HepG2 (cell line): ENCODE measurements around the gene SAMD14. TPM values are rescaled to one million over a fixed set of nuclear protein-coding genes. Genes with fewer than 3 reads are reported as not detected.

ENCODE experiments used
- ATAC-seq: fragments of 200-7000 bp; cut with Tn5 transposase; 3 replicates; pipeline ENCODE4 v1.9.1; 2020; ENCODE audit warnings: mild to moderate bottlenecking, moderate library complexity
- BruUV-seq: library from RNA; stranded (reverse); fragments of 400-500 nt; replicated peaks from 2 replicates; lab custom pipeline; 2021; lab: Mats Ljungman, UMichigan
- CTCF ChIA-PET: fragments of 300-600 bp; formaldehyde crosslinking; extraction: SDS; loops from one replicate; lab custom pipeline; 2021; ENCODE audit warnings: low total read pairs, inconsistent platforms, low intra/inter-chr PET ratio; lab: Yijun Ruan, JAX
- POLR2A ChIA-PET: fragments of 350-600 bp; sonication (Branson Sonifier 250); formaldehyde crosslinking; loops from one replicate; lab custom pipeline; 2020; ENCODE audit warnings: antibody characterized with exemption, inconsistent platforms; lab: Yijun Ruan, JAX
- DNase-seq: peaks from one replicate; pipeline ENCODE4 v3.0.0-alpha.2; 2015; ENCODE audit warnings: low spot score
- FAIRE-seq: peaks from 3 replicates; lab custom pipeline; 2011; peaks lifted over from hg19 to GRCh38; lab: Jason Lieb, UNC
- H2AFZ ChIP-seq: one replicate; pipeline ENCODE4 v1.6.1; 2011; ENCODE audit warnings: low read length, inconsistent platforms
- H3K27ac ChIP-seq: fragments of 300-600 bp; 3 replicates; pipeline ENCODE4 v1.8.0; 2011; ENCODE audit warnings: mixed run types, mild to moderate bottlenecking, mixed read lengths, low read length, inconsistent platforms; ENCODE audit not compliant: insufficient read depth; ENCODE audit errors: extremely low read length
- H3K27me3 ChIP-seq, 2 experiments: fragments of 200-600 bp in 1 of 2; 2 replicates in 1 of 2; 3 replicates in 1 of 2; pipeline versions ENCODE4 v1.6.0 to v1.8.0; 2011; ENCODE audit warnings: low read length in 2 of 2, mild to moderate bottlenecking in 2 of 2, moderate library complexity in 2 of 2, inconsistent platforms in 1 of 2; ENCODE audit not compliant: insufficient read depth in 2 of 2, control insufficient read depth in 1 of 2
- H3K36me3 ChIP-seq, 2 experiments: fragments of 200-600 bp in 1 of 2; replicated peaks in 1 of 2; 2 replicates in 1 of 2; 3 replicates in 1 of 2; pipeline versions ENCODE4 v1.5.1 to v1.8.0; 2011; ENCODE audit warnings: low read length in 2 of 2, inconsistent platforms in 1 of 2; ENCODE audit not compliant: insufficient read depth in 2 of 2, control insufficient read depth in 1 of 2
- H3K4me1 ChIP-seq: 2 replicates; pipeline ENCODE4 v1.5.1; 2012; ENCODE audit warnings: low read length, inconsistent platforms; ENCODE audit not compliant: insufficient read depth
- H3K4me2 ChIP-seq: 2 replicates; pipeline ENCODE4 v1.6.0; 2011; ENCODE audit warnings: low read depth, low read length, inconsistent platforms
- H3K4me3 ChIP-seq, 3 experiments: fragments of 200-600 bp in 1 of 3; sonication (generic), shearing (Covaris generic) in 1 of 3; replicated peaks in 1 of 3; 2 replicates each; pipeline ENCODE4 v1.5.1; 2011 to 2016; ENCODE audit warnings: low read length in 3 of 3, inconsistent platforms in 2 of 3, low read depth in 2 of 3, mild to moderate bottlenecking in 2 of 3, control low read depth in 1 of 3, mixed read lengths in 1 of 3; ENCODE audit not compliant: insufficient read depth in 1 of 3
- H3K79me2 ChIP-seq: one replicate; pipeline ENCODE4 v1.6.1; 2011; ENCODE audit warnings: low read length, inconsistent platforms; ENCODE audit not compliant: insufficient read depth
- H3K9ac ChIP-seq: 2 replicates; pipeline ENCODE4 v1.6.0; 2011; ENCODE audit warnings: mild to moderate bottlenecking, low read depth, low read length, inconsistent platforms; ENCODE audit not compliant: insufficient read depth
- H3K9me3 ChIP-seq: 2 replicates; pipeline ENCODE4 v1.5.1; 2012; ENCODE audit warnings: mild to moderate bottlenecking, low read length
- H4K20me1 ChIP-seq: 2 replicates; pipeline ENCODE4 v1.6.0; 2011; ENCODE audit warnings: inconsistent platforms, mild to moderate bottlenecking, low read length, moderate library complexity; ENCODE audit not compliant: insufficient read depth
- HNRNPL ChIP-seq: fragments of 200-400 bp; formaldehyde crosslinking; IDR thresholded peaks from 2 replicates; pipeline ENCODE4 v1.6.1; 2017; ENCODE audit warnings: mild to moderate bottlenecking, low read depth, low read length
- HOXA3 ChIP-seq: sonication (generic); formaldehyde crosslinking; IDR thresholded peaks from 2 replicates; pipeline ENCODE4 v1.5.0; 2020; ENCODE audit warnings: missing genetic modification reagents
- NFE2L1 ChIP-seq: sonication (generic); formaldehyde crosslinking; IDR thresholded peaks from 2 replicates; pipeline ENCODE4 v1.4.0; 2020; ENCODE audit warnings: missing genetic modification reagents, mild to moderate bottlenecking, borderline replicate concordance
- THAP9 ChIP-seq: sonication (generic); formaldehyde crosslinking; IDR thresholded peaks from 2 replicates; pipeline ENCODE4; 2020; ENCODE audit warnings: missing genetic modification reagents, mild to moderate bottlenecking, borderline replicate concordance
- ZFX ChIP-seq: sonication (generic); formaldehyde crosslinking; IDR thresholded peaks from 2 replicates; pipeline ENCODE4 v1.4.0; 2020; ENCODE audit warnings: mild to moderate bottlenecking, low read depth, missing genetic modification reagents, moderate library complexity
- ZNF343 ChIP-seq: sonication (generic); formaldehyde crosslinking; IDR thresholded peaks from 2 replicates; pipeline ENCODE4 v1.4.0; 2020; ENCODE audit warnings: mild to moderate bottlenecking, missing genetic modification reagents
- ZNF460 ChIP-seq: sonication (generic); formaldehyde crosslinking; IDR thresholded peaks from 2 replicates; pipeline ENCODE4 v1.5.1; 2020; ENCODE audit warnings: missing genetic modification reagents, mild to moderate bottlenecking, borderline replicate concordance
- ZNF550 ChIP-seq: sonication (generic); formaldehyde crosslinking; IDR thresholded peaks from 2 replicates; pipeline ENCODE4 v1.4.0; 2020; ENCODE audit warnings: mild to moderate bottlenecking, missing genetic modification reagents, borderline replicate concordance
- ZNF766 ChIP-seq: sonication (generic); formaldehyde crosslinking; IDR thresholded peaks from 2 replicates; pipeline ENCODE4 v1.5.0; 2020; ENCODE audit warnings: missing genetic modification reagents, borderline replicate concordance
- WGBS: methylation state at CpG from one replicate; pipeline ENCODE4 v1.1.6; 2017; ENCODE audit warnings: low lambda C conversion rate; 5-methylcytosine and 5-hydroxymethylcytosine counted together
- in situ Hi-C: cut with HindIII; loops from 2 replicates; pipeline ENCODE4 v1.10.0; 2017; ENCODE audit warnings: low pct_unique_long_range_greater_than_20kb; ENCODE audit not compliant: extremely low pct_ligation_motif_present
- intact Hi-C: fragments of 100-400 bp; cut with micrococcal nuclease; formaldehyde crosslinking; loops from one replicate; pipeline ENCODE4 v1.10.0; 2022; ENCODE audit not compliant: unreplicated experiment
- polyA plus RNA-seq, 8 experiments: library from polyadenylated mRNA; depleted of rRNA in 3 of 8; stranded (reverse) in 7 of 8; unstranded in 1 of 8; fragments of >200 nt; fragmentation: Illumina TruSeq in 4 of 8; extraction: Trizol in 4 of 8; gene quantifications; 2 replicates each; pipeline versions ENCODE4 v1.2.1 to v1.2.3, GENCODE V29; 2011 to 2016; ENCODE audit warnings: low read depth in 4 of 8, missing spikeins in 1 of 8, mixed read lengths in 1 of 8; ENCODE audit not compliant: insufficient read depth in 1 of 8
- total RNA-seq, 5 experiments: library from RNA; depleted of rRNA; stranded (reverse); fragments of >200 nt; fragmentation: Illumina TruSeq; extraction: Trizol; gene quantifications; 2 replicates each; pipeline ENCODE4 v1.2.3, GENCODE V29; 2016; ENCODE audit warnings: low read depth in 1 of 5
- TF ChIP-seq, protein P1 (sequence below): sonication (generic); formaldehyde crosslinking; IDR thresholded peaks from 2 replicates; pipeline ENCODE4 v1.8.0; 2023; ENCODE audit warnings: mild to moderate bottlenecking, missing genetic modification reagents
- TF ChIP-seq, protein P2 (sequence below): sonication (generic); formaldehyde crosslinking; IDR thresholded peaks from 2 replicates; pipeline ENCODE4 v1.5.0; 2020; ENCODE audit warnings: mild to moderate bottlenecking, missing genetic modification reagents, moderate library complexity

SAMD14 gene
- total and polyA plus RNA-seq, 2 of the 13 experiments (the other 11 are each of a cell fraction or from before 2014, with no cell fraction given), result 0.07 to 0.22 TPM

DNA sequence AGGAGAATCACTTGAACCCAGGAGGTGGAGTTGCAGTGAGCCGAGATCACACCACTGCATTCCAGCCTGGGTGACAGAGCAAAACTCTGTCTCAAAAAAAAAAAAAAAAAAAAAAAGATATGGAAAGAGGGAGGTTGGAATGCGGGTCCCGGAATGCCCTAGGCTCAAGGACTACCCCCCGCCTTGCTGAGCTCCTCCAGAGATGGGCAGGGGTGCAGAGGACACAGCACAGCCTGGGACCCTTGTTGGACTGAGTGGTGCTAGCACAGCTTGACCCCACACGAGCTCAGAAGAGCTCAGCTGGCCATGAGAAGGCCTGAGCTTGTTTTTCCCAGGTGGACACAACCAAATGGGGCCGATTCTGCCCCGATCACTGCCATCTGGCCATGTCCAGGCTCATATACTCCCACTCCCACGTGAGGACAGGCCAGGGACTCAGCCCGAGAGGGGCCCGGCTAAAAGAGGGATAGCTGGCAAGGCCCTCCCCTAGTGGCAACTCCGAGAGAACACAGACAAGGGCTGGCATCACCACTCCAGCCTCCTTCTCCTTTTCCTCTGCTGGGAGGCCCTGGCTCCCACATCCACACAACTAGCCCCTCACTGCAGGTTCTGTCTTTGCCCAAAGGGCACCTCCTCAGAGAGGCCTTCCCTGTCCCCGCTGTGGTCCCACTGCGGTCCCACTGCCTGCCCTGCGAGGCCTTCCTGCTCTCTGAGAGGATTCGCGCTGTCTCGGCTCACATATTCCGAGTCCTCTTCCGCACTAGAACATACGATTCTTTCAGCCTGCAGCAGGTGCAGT is 46.8 kb upstream of the SAMD14 start:
- Histone ChIP-seq H3K9me3 (no peaks in the 10 kb centered on the region), H3K9ac (no peak overlapping the region), H2AFZ (no peak overlapping the region), H3K4me1 (peaks cover 84% of the 10 kb centered on the region), H3K4me3 (no peak overlapping the region), H3K4me2 (no peak overlapping the region), H3K36me3 (no peaks in the 10 kb centered on the region), H3K27me3 (peaks cover 0 to 15% of the 10 kb centered on the region in 2 experiments; a peak in 2 of 5 replicates), H4K20me1 (no peaks in the 10 kb centered on the region), H3K79me2 (no peaks in the 10 kb centered on the region), H3K27ac (no peak overlapping the region)
- in situ Hi-C loops (no loop called here), intact Hi-C loops (no loop called here)
- ATAC-seq (peak; percentile 5; the same call in 1 of the 3 replicates), DNase-seq (no peak), FAIRE-seq (no peak)
- ChIA-PET POLR2A (no interaction called here), CTCF (interaction anchor here (1.9 to 3.4 kb wide), 2 partner anchors 7 to 24 kb away, joined by 8 to 11 read pairs; no protein-coding TSS in a partner anchor)
- 61% methylated on average over 18 of the region's 20 CpGs for WGBS
- no TSS peak for BruUV-seq
- TF ChIP-seq NFE2L1 (CRISPR knock-in tag), result 0 out of 2 replicates have a peak, but pooled peaks have one; percentile 52
- TF ChIP-seq, protein P1, sequence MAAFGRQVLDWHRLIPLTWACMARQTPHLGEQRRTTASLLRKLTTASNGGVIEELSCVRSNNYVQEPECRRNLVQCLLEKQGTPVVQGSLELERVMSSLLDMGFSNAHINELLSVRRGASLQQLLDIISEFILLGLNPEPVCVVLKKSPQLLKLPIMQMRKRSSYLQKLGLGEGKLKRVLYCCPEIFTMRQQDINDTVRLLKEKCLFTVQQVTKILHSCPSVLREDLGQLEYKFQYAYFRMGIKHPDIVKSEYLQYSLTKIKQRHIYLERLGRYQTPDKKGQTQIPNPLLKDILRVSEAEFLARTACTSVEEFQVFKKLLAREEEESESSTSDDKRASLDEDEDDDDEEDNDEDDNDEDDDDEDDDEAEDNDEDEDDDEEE (CRISPR knock-in tag), result peak; percentile 45; the same call in 1 of the 2 replicates
- no peak for TF ChIP-seq HOXA3 (CRISPR knock-in tag)
- 0 out of 2 replicates have a peak, but pooled peaks have one; percentile 59 for TF ChIP-seq HNRNPL
- no peak for TF ChIP-seq ZNF766
- TF ChIP-seq ZNF343, result 0 out of 2 replicates have a peak, but pooled peaks have one; percentile 36
- TF ChIP-seq ZNF550 (CRISPR knock-in tag), result no peak
- TF ChIP-seq ZNF460 (CRISPR knock-in tag), result peak; percentile 5; the same call in 1 of the 2 replicates
- TF ChIP-seq THAP9 (CRISPR knock-in tag), result peak; percentile 36; the same call in 1 of the 2 replicates
- TF ChIP-seq, protein P2, sequence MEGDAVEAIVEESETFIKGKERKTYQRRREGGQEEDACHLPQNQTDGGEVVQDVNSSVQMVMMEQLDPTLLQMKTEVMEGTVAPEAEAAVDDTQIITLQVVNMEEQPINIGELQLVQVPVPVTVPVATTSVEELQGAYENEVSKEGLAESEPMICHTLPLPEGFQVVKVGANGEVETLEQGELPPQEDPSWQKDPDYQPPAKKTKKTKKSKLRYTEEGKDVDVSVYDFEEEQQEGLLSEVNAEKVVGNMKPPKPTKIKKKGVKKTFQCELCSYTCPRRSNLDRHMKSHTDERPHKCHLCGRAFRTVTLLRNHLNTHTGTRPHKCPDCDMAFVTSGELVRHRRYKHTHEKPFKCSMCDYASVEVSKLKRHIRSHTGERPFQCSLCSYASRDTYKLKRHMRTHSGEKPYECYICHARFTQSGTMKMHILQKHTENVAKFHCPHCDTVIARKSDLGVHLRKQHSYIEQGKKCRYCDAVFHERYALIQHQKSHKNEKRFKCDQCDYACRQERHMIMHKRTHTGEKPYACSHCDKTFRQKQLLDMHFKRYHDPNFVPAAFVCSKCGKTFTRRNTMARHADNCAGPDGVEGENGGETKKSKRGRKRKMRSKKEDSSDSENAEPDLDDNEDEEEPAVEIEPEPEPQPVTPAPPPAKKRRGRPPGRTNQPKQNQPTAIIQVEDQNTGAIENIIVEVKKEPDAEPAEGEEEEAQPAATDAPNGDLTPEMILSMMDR (CRISPR knock-in tag), result 0 out of 2 replicates have a peak, but pooled peaks have one; percentile 17
- TF ChIP-seq ZFX (CRISPR knock-in tag), result 0 out of 2 replicates have a peak, but pooled peaks have one; percentile 8
